Measurements from ENCODE around the gene GPC3.
"Not testable (repeated sequence)": the region's sequence is repeated elsewhere in the genome, so short reads cannot be mapped to it uniquely, and the experiment has no call there.

Gene GPC3

GRCh38 chrX:133749951-133750350 lies 235.4 kb downstream of the GPC3 start:
- peak overlapping the region; percentile 76 for H3K27ac Mint-ChIP-seq
- H3K27me3 Mint-ChIP-seq: no peaks in the 10 kb centered on the region
- peak overlapping the region; percentile 20 for H3K4me3 Mint-ChIP-seq

GRCh38 chrX:133749370-133749769 lies 236.0 kb downstream of the GPC3 start:
- no peaks in the 10 kb centered on the region for H3K36me3 Mint-ChIP-seq
- peak overlapping the region; percentile 69 for H3K27ac Mint-ChIP-seq
- no peaks in the 10 kb centered on the region for H3K9me3 Mint-ChIP-seq (ENCODE audit: low read depth)
- H3K4me1 Mint-ChIP-seq (ENCODE audit: low read depth): peaks cover 56% of the 10 kb centered on the region
- no peaks in the 10 kb centered on the region for H3K27me3 Mint-ChIP-seq
- peak overlapping the region; percentile 51 for H3K4me3 Mint-ChIP-seq

More at GRCh38 chrX:133749951-133750350, 235.4 kb downstream of the GPC3 start:
- Mint-ChIP-seq H3K36me3 (no peaks in the 10 kb centered on the region), H3K4me1 (ENCODE audit: low read depth) (peaks cover 57% of the 10 kb centered on the region), H3K9me3 (ENCODE audit: low read depth) (no peaks in the 10 kb centered on the region)

DNA sequence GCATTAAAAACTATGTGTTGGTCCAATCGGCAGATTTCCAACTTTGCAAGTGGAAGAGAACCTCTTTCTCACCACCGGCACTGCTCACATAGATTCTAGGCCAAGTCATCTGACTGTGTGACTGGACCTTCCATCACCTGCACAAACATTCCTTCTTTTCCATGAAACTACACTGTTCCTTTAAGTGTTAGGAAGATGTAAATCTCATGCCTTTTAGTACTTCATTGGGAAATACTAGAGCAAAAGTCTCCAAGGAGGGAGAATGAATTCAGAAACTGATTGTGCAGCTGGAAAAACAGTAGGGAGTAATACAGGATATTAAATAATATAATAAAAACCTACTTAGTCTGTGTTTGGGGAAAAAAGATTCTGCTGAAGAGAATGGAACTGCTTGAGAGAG lies 238.2 kb downstream of the GPC3 start:
- H3K9me3 Mint-ChIP-seq (ENCODE audit: low read depth): no peaks in the 10 kb centered on the region
- H3K36me3 Mint-ChIP-seq: no peaks in the 10 kb centered on the region
- no peaks in the 10 kb centered on the region for H3K27me3 Mint-ChIP-seq
- H3K27ac Mint-ChIP-seq: no peak overlapping the region
- H3K4me3 Mint-ChIP-seq: no peak overlapping the region
- peaks cover 65% of the 10 kb centered on the region for H3K4me1 Mint-ChIP-seq (ENCODE audit: low read depth)

GRCh38 chrX:133746593-133746992 lies 238.8 kb downstream of the GPC3 start:
- Mint-ChIP-seq H3K27me3 (no peaks in the 10 kb centered on the region), H3K36me3 (no peaks in the 10 kb centered on the region), H3K9me3 (ENCODE audit: low read depth) (no peaks in the 10 kb centered on the region), H3K27ac (no peak overlapping the region), H3K4me1 (ENCODE audit: low read depth) (peaks cover 65% of the 10 kb centered on the region), H3K4me3 (peak overlapping the region; percentile 7)

DNA sequence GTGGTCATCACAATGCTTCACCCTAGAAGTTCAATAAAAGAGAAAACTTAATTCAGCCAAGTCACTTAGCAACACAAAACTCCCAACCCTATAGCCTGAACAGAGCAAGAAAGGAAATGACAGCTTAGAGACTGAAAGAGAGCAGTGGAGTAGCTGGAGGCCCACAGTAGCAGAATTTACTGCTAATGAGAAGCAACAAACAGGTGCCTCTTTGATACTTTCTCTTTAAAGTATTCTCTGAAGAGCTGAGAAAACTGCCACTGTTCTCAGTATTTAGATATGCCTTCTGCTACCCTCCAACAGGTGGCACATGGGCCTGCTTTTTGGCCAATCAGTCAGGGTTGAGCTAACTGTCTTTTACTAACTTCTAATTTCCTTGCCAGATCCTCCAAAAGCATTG lies 240.0 kb downstream of the GPC3 start:
- peak overlapping the region; percentile 17 for H3K4me3 Mint-ChIP-seq

GRCh38 chrX:133742602-133743305 lies 242.6 kb downstream of the GPC3 start:
- Mint-ChIP-seq H3K36me3 (no peaks in the 10 kb centered on the region), H3K4me1 (ENCODE audit: low read depth) (peaks cover 39% of the 10 kb centered on the region), H3K9me3 (ENCODE audit: low read depth) (no peaks in the 10 kb centered on the region), H3K27me3 (no peaks in the 10 kb centered on the region), H3K27ac (no peak overlapping the region), H3K4me3 (no peak overlapping the region)

More for the DNA sequence above, 240.0 kb downstream of the GPC3 start:
- H3K36me3 Mint-ChIP-seq: no peaks in the 10 kb centered on the region
- peaks cover 62% of the 10 kb centered on the region for H3K4me1 Mint-ChIP-seq (ENCODE audit: low read depth)
- H3K27ac Mint-ChIP-seq: no peak overlapping the region
- H3K27me3 Mint-ChIP-seq: no peaks in the 10 kb centered on the region
- H3K9me3 Mint-ChIP-seq (ENCODE audit: low read depth): no peaks in the 10 kb centered on the region

GRCh38 chrX:133741303-133741702 lies 244.1 kb downstream of the GPC3 start:
- Mint-ChIP-seq H3K9me3 (ENCODE audit: low read depth) (no peaks in the 10 kb centered on the region), H3K27me3 (no peaks in the 10 kb centered on the region), H3K27ac (no peak overlapping the region)

GRCh38 chrX:133726642-133727041 lies 258.8 kb downstream of the GPC3 start:
- Mint-ChIP-seq H3K27ac (no peak overlapping the region), H3K4me1 (ENCODE audit: low read depth) (peaks cover 14% of the 10 kb centered on the region), H3K36me3 (no peaks in the 10 kb centered on the region), H3K27me3 (no peaks in the 10 kb centered on the region), H3K4me3 (no peak overlapping the region), H3K9me3 (ENCODE audit: low read depth) (no peaks in the 10 kb centered on the region)

More at GRCh38 chrX:133741303-133741702, 244.1 kb downstream of the GPC3 start:
- Mint-ChIP-seq H3K4me3 (no peak overlapping the region), H3K36me3 (no peaks in the 10 kb centered on the region), H3K4me1 (ENCODE audit: low read depth) (peaks cover 25% of the 10 kb centered on the region)

- Mint-ChIP-seq H3K9me3 (ENCODE audit: low read depth) (no peaks in the 10 kb centered on the region), H3K36me3 (no peaks in the 10 kb centered on the region), H3K27ac (no peak overlapping the region), H3K4me3 (no peak overlapping the region), H3K27me3 (no peaks in the 10 kb centered on the region), H3K4me1 (ENCODE audit: low read depth) (peaks cover 14% of the 10 kb centered on the region)
Observed at GRCh38 chrX:133726211-133726630, 259.2 kb downstream of the GPC3 start.

DNA sequence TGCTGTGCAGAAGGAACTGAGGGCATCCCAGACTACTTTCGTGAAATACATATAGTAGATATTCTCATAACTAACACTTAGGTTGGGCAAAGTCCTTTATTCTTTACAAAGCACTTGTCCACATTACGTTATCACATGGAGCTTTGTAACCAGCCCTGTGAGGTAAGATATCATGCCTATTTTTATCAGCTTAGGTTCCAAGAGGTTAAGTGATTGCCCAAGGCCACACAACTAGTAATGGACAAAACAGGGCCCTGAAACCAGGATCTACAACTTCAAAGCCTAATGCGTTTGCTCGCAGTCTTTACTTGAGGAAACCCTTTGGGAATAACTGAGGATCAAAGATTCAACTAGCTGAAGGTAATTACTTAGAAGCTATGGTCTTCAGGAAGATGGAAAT lies 261.5 kb downstream of the GPC3 start:
- H3K36me3 Mint-ChIP-seq: no peaks in the 10 kb centered on the region
- no peak overlapping the region for H3K4me3 Mint-ChIP-seq

GRCh38 chrX:133722756-133723155 lies 262.6 kb downstream of the GPC3 start:
- H3K4me1 Mint-ChIP-seq (ENCODE audit: low read depth): peaks cover 14% of the 10 kb centered on the region
- H3K27ac Mint-ChIP-seq: peak overlapping the region; percentile 68
- H3K27me3 Mint-ChIP-seq: no peaks in the 10 kb centered on the region
- H3K9me3 Mint-ChIP-seq (ENCODE audit: low read depth): no peaks in the 10 kb centered on the region
- H3K4me3 Mint-ChIP-seq: peak overlapping the region; percentile 69
- no peaks in the 10 kb centered on the region for H3K36me3 Mint-ChIP-seq

More for the DNA sequence above, 261.5 kb downstream of the GPC3 start:
- no peaks in the 10 kb centered on the region for H3K27me3 Mint-ChIP-seq
- H3K9me3 Mint-ChIP-seq (ENCODE audit: low read depth): no peaks in the 10 kb centered on the region
- H3K27ac Mint-ChIP-seq: no peak overlapping the region
- H3K4me1 Mint-ChIP-seq (ENCODE audit: low read depth): peaks cover 14% of the 10 kb centered on the region

GRCh38 chrX:133720269-133720668 lies 265.1 kb downstream of the GPC3 start:
- not testable (repeated sequence) for H3K9me3 Mint-ChIP-seq (ENCODE audit: low read depth)

DNA sequence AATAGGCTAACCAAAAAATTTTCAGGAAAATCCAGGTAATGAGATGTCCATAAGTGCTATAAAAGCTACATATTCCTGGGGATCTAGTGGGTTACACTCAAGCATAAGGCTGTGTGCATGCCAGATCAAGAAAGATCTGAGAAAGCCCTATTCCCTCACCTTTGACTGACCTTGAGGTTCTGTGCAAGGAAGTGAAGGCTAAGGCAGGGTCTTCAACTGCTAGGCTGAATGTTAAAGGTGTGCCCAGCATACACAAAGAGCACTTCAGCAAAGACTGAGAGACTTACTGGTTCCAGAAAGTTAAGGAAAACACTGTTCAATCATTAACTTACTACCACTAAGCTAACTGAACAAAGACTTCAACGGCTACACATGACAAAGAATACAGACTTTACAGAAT lies 269.7 kb downstream of the GPC3 start:
- no peaks in the 10 kb centered on the region for H3K36me3 Mint-ChIP-seq
- H3K27me3 Mint-ChIP-seq: no peaks in the 10 kb centered on the region
- H3K4me3 Mint-ChIP-seq: no peak overlapping the region
- peaks cover 4% of the 10 kb centered on the region for H3K4me1 Mint-ChIP-seq (ENCODE audit: low read depth)
- H3K27ac Mint-ChIP-seq: no peak overlapping the region
- H3K9me3 Mint-ChIP-seq (ENCODE audit: low read depth): no peaks in the 10 kb centered on the region

More at GRCh38 chrX:133720269-133720668, 265.1 kb downstream of the GPC3 start:
- not testable (repeated sequence) for H3K36me3 Mint-ChIP-seq, H3K4me3 Mint-ChIP-seq, H3K27ac Mint-ChIP-seq, H3K27me3 Mint-ChIP-seq
- H3K4me1 Mint-ChIP-seq (ENCODE audit: low read depth): peaks cover 18% of the 10 kb centered on the region

DNA sequence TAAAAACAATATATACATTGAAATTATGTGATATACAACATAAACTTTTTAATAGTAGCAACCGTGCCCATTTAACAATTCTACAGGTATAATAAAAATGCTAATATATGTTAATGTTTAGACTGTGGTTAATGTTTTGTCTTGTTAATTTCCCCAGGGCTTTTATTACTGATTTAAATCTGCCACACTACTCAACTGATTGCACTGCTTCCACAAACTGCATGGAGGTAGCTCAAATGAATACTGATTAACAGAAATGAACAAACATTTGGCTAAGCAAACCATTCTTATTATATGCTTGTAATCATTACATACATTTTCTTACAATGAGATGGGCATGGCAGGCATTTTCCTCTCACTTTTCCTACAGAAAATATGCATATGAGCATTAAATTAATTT lies 275.9 kb downstream of the GPC3 start:
- Mint-ChIP-seq H3K4me3 (no peak overlapping the region), H3K9me3 (ENCODE audit: low read depth) (no peaks in the 10 kb centered on the region), H3K27me3 (no peaks in the 10 kb centered on the region), H3K36me3 (no peaks in the 10 kb centered on the region), H3K27ac (no peak overlapping the region), H3K4me1 (ENCODE audit: low read depth) (no peaks in the 10 kb centered on the region)

GRCh38 chrX:133706890-133707289 lies 278.5 kb downstream of the GPC3 start:
- no peaks in the 10 kb centered on the region for H3K9me3 Mint-ChIP-seq (ENCODE audit: low read depth)
- H3K27me3 Mint-ChIP-seq: no peaks in the 10 kb centered on the region
- no peaks in the 10 kb centered on the region for H3K4me1 Mint-ChIP-seq (ENCODE audit: low read depth)
- H3K4me3 Mint-ChIP-seq: no peak overlapping the region
- no peak overlapping the region for H3K27ac Mint-ChIP-seq
- H3K36me3 Mint-ChIP-seq: no peaks in the 10 kb centered on the region

DNA sequence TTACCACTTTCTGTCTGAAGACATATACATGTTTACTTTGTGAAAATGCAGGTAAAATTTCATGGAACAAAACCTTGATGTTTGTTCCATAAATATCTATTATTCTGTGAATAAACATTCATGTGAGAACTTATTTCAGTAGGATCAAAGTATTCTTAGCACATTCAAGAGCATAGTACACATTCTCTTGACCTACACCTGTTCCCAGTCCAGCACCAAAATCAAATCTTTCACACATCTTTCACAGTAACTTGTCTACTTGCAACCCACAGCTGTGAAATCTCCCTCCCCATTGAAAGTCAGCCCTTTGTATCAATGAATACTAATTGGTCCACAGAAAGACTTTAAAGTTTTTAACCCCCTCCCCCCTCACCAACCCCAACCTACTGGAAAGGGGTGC lies 283.2 kb downstream of the GPC3 start:
- H3K36me3 Mint-ChIP-seq: no peaks in the 10 kb centered on the region

More for the DNA sequence above, 283.2 kb downstream of the GPC3 start:
- no peaks in the 10 kb centered on the region for H3K9me3 Mint-ChIP-seq (ENCODE audit: low read depth)
- H3K4me1 Mint-ChIP-seq (ENCODE audit: low read depth): no peaks in the 10 kb centered on the region
- H3K27me3 Mint-ChIP-seq: no peaks in the 10 kb centered on the region
- no peak overlapping the region for H3K27ac Mint-ChIP-seq
- H3K4me3 Mint-ChIP-seq: no peak overlapping the region

Measured in activated naive CD8-positive, alpha-beta T cell (primary cell).